Measurements from ENCODE around the gene SLC30A3.

The SLC30A3 gene

DNA sequence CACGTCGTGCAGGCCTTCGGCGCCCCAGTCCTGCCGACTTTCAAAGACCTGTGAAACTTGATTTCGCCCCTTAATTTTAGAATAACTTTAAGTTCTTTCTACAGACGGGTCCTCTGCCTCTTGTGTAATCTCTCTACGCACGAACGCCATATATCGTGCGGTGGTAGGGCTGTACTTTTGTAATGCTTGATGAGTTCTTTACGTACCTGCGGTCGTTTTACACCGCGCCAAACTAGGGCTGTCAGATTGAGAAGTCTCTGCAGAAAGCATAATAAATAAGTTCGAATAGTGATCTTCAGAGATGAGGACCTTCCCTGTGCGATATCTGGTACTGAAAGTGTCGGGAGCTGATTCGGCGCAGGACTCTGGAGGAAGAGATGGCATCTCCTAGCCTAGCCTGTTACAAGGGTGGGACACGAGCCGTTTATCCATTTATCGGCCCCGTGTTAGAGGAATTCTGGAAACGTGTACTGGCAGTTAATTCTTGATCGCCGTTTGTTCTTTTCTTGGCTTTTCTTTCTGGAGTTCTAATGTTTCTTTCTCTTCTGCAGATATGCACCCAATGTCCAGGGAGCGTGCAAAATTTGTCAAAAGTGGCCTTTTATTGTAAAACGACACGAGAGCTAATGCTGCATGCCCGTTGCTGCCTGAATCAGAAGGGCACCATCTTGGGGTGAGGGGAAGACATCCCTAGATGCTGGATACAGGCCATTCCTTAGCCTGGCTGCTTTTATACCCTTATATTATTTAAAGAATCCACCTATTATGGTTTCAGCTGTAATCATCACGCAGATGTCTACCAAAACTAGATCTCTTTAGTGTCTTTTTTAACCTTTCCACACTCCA is 50.0 kb downstream of the SLC30A3 start:
- peaks cover 52% of the 10 kb centered on the region for H3K4me1 ChIP-seq (ENCODE audit: control insufficient read depth, low read length)
- H3K9me3 ChIP-seq (ENCODE audit: control insufficient read depth, insufficient read depth, low read length), result no peaks in the 10 kb centered on the region
- H3F3A ChIP-seq (ENCODE audit: control insufficient read depth, insufficient read depth), result peaks cover 14% of the 10 kb centered on the region
- H4K20me1 ChIP-seq (ENCODE audit: control insufficient read depth, insufficient read depth, low read depth, low read length), result no peaks in the 10 kb centered on the region
- H3K27me3 ChIP-seq (ENCODE audit: control insufficient read depth, low read length), result no peaks in the 10 kb centered on the region
- H3K79me2 ChIP-seq (ENCODE audit: control insufficient read depth, low read length), result peaks cover 50% of the 10 kb centered on the region
- no peak for TF ChIP-seq EZH2phosphoT487 (IDR thresholded peaks at IDR 0.05; ENCODE audit: borderline replicate concordance, low read length)
- TF ChIP-seq, protein P1, sequence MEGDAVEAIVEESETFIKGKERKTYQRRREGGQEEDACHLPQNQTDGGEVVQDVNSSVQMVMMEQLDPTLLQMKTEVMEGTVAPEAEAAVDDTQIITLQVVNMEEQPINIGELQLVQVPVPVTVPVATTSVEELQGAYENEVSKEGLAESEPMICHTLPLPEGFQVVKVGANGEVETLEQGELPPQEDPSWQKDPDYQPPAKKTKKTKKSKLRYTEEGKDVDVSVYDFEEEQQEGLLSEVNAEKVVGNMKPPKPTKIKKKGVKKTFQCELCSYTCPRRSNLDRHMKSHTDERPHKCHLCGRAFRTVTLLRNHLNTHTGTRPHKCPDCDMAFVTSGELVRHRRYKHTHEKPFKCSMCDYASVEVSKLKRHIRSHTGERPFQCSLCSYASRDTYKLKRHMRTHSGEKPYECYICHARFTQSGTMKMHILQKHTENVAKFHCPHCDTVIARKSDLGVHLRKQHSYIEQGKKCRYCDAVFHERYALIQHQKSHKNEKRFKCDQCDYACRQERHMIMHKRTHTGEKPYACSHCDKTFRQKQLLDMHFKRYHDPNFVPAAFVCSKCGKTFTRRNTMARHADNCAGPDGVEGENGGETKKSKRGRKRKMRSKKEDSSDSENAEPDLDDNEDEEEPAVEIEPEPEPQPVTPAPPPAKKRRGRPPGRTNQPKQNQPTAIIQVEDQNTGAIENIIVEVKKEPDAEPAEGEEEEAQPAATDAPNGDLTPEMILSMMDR (IDR thresholded peaks at IDR 0.05; ENCODE audit: low read depth, low read length, poor library complexity, severe bottlenecking), result no peak
- peaks cover 75% of the 10 kb centered on the region for H3K36me3 ChIP-seq (ENCODE audit: control insufficient read depth, low read length)
- H3K9me2 ChIP-seq (replicated peaks; ENCODE audit: control insufficient read depth, low read length), result no peaks in the 10 kb centered on the region
- peak overlapping the region; percentile 79 for H3K27ac ChIP-seq (ENCODE audit: low read depth, low read length)
- H3K4me3 ChIP-seq (ENCODE audit: low read length), result peak overlapping the region; percentile 79
- H3K4me2 ChIP-seq (ENCODE audit: low read length), result peak overlapping the region; percentile 75

DNA sequence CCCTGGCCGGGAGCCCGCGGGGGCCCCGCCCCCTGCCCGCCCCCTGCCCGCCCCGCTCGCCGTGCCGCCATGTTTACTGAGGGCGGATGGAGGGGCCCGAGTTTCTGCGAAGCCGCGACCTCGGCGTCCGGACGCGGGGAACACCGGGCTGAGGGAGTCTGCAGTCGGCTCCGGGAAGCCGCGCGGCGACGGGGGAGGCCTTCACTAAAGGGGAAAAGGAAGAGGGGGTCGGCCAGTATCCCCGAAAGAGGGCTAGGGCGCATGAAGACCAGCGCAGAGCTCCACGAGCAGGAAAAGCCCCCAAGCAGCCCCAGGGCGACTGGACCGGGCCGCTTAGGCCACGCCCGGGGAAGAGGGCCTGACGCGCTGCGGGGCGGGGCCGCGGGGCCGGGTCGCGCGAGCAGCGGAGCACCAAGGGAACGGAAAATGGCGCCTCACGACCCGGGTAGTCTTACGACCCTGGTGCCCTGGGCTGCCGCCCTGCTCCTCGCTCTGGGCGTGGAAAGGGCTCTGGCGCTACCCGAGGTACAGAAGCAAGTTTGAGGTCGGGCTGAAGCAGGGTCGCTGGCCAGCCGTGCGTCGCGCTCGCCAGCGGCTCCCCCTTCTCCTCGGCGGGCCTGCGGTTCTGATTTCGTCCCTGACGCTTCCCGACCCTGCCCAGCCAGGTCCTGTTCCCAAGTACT is 50.8 kb downstream of the SLC30A3 start, which contains the start of the genes ATRAID and SLC5A6:
Gene ATRAID (plus strand): TSS at position 99 of the 683 bp plus-strand sequence. CDS start 328 bp downstream, at position 427.
Gene SLC5A6 (minus strand): TSS at position 326 of the 683 bp plus-strand sequence. CDS start 4,618 bp downstream, outside the sequence.
- Histone ChIP-seq H3K27ac (ENCODE audit: low read depth, low read length) (peak within 1 kb of the TSS; percentile 79), H3K4me1 (ENCODE audit: control insufficient read depth, low read length) (peaks cover 44% of the 10 kb centered on the region), H3K4me2 (ENCODE audit: low read length) (peak within 1 kb of the TSS; percentile 75), H4K20me1 (ENCODE audit: control insufficient read depth, insufficient read depth, low read depth, low read length) (no peaks in the 10 kb centered on the region), H3K9me2 (replicated peaks; ENCODE audit: control insufficient read depth, low read length) (no peaks in the 10 kb centered on the region), H3K9me3 (ENCODE audit: control insufficient read depth, insufficient read depth, low read length) (no peaks in the 10 kb centered on the region), H3K79me2 (ENCODE audit: control insufficient read depth, low read length) (peaks cover 44% of the 10 kb centered on the region), H3F3A (ENCODE audit: control insufficient read depth, insufficient read depth) (peaks cover 13% of the 10 kb centered on the region), H3K36me3 (ENCODE audit: control insufficient read depth, low read length) (peaks cover 77% of the 10 kb centered on the region), H3K27me3 (ENCODE audit: control insufficient read depth, low read length) (no peaks in the 10 kb centered on the region), H3K4me3 (ENCODE audit: low read length) (peak within 1 kb of the TSS; percentile 79)
- TF ChIP-seq, protein P1 (IDR thresholded peaks at IDR 0.05; ENCODE audit: low read depth, low read length, poor library complexity, severe bottlenecking), result no peak
- TF ChIP-seq EZH2phosphoT487 (IDR thresholded peaks at IDR 0.05; ENCODE audit: borderline replicate concordance, low read length), result no peak

DNA sequence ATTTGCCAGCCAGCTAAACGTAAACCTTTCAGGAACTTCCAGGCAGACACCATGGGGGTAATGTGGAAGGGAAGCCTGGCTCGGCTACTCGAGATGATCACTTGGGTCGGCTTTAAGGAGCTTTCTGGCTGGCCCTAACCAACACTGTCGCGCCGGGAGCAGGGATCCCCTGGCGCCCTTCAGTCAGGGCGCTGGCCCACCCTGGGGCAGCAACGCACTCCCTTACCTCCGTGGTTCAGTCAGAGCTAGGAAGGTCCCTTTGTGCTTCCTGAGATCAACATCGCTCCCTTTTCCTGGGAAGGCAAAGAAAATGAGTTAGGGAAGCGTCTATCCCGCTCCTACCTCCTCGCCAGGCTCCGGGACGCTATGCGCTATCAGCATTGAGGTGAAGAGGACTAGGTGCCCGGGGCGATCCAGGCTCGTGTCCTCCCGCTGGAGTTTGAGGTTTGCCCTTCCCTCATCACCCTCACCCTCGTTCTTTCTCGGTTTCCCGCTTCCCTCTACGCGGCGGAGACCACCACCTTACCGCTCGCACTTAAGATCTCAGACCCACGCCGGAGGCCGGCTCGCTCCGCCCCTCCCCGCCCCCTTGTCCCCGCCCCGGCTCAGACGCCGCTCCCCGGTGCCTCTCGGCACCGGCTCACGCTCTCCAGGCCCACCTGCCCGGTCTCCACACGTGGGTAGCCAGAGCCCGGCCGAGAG is 51.5 kb downstream of the SLC30A3 start:
- H3K4me2 ChIP-seq (ENCODE audit: low read length), result peak overlapping the region; percentile 75
- H3K9me3 ChIP-seq (ENCODE audit: control insufficient read depth, insufficient read depth, low read length), result no peaks in the 10 kb centered on the region
- H3K27ac ChIP-seq (ENCODE audit: low read depth, low read length), result peak overlapping the region; percentile 79
- H3K4me3 ChIP-seq (ENCODE audit: low read length), result peak overlapping the region; percentile 79
- no peaks in the 10 kb centered on the region for H3K9me2 ChIP-seq (replicated peaks; ENCODE audit: control insufficient read depth, low read length)
- H3K27me3 ChIP-seq (ENCODE audit: control insufficient read depth, low read length), result no peaks in the 10 kb centered on the region
- H4K20me1 ChIP-seq (ENCODE audit: control insufficient read depth, insufficient read depth, low read depth, low read length), result no peaks in the 10 kb centered on the region
- H3K36me3 ChIP-seq (ENCODE audit: control insufficient read depth, low read length), result peaks cover 77% of the 10 kb centered on the region
- H3F3A ChIP-seq (ENCODE audit: control insufficient read depth, insufficient read depth), result peaks cover 12% of the 10 kb centered on the region
- peaks cover 37% of the 10 kb centered on the region for H3K4me1 ChIP-seq (ENCODE audit: control insufficient read depth, low read length)
- TF ChIP-seq, protein P1 (IDR thresholded peaks at IDR 0.05; ENCODE audit: low read depth, low read length, poor library complexity, severe bottlenecking), result no peak
- TF ChIP-seq EZH2phosphoT487 (IDR thresholded peaks at IDR 0.05; ENCODE audit: borderline replicate concordance, low read length), result no peak
- H3K79me2 ChIP-seq (ENCODE audit: control insufficient read depth, low read length), result peaks cover 44% of the 10 kb centered on the region

All from DOHH2 (cell line).